Loucy (cell line): ENCODE data around the gene TBC1D3B.

Source experiments
- CTCF ChIP-seq: fragments of 200-600 bp; sonication (generic); conservative IDR thresholded peaks from 2 replicates; pipeline ENCODE4 v1.5.1; 2014; ENCODE audit warnings: mild to moderate bottlenecking, antibody characterized with exemption, low read length
- EZH2phosphoT487 ChIP-seq: fragments of 200-600 bp; IDR thresholded peaks from 2 replicates; pipeline ENCODE4 v1.6.1; 2018; ENCODE audit warnings: antibody characterized with exemption, mild to moderate bottlenecking, moderate library complexity, borderline replicate concordance

- TF ChIP-seq CTCF (no peak), EZH2phosphoT487 (no peak)
Measured at GRCh38 chr17:36117505-36118382, 58.7 kb downstream of the TBC1D3B start.
